Ascending aorta (tissue), 2 donors: ENCODE results near the gene OR51B5. TPM values are rescaled to one million over a fixed set of nuclear protein-coding genes. Genes with fewer than 3 reads are reported as not detected.
"Not testable (repeated sequence)": the region's sequence is repeated elsewhere in the genome, so short reads cannot be mapped to it uniquely, and the experiment has no call there.

Experiments used
- DNase-seq, 2 donors: peaks; one replicate each; pipeline ENCODE4 v3.0.0-alpha.2; 2019; ENCODE audit warnings: low spot score in 2 of 2
- H3K27ac ChIP-seq, 2 donors: fragments of 200-600 bp; sonication (generic); one replicate each; pipeline ENCODE4 v1.5.1; 2016 to 2017; ENCODE audit warnings: mild to moderate bottlenecking in 1 of 2
- H3K27me3 ChIP-seq: fragments of 200-600 bp; sonication (generic); one replicate; pipeline ENCODE4 v1.5.1; 2017
- H3K36me3 ChIP-seq, 2 donors: fragments of 200-600 bp; sonication (generic); one replicate each; pipeline ENCODE4 v1.5.1; 2016
- H3K4me1 ChIP-seq, 2 donors: fragments of 200-600 bp; sonication (generic); one replicate each; pipeline ENCODE4 v1.5.1; 2016 to 2017; ENCODE audit warnings: mild to moderate bottlenecking in 1 of 2
- H3K4me3 ChIP-seq, 2 donors: fragments of 200-600 bp; sonication (generic); one replicate each; pipeline ENCODE4 v1.5.1; 2016 to 2017; ENCODE audit warnings: mild to moderate bottlenecking in 1 of 2
- H3K9me3 ChIP-seq, 2 donors: fragments of 200-600 bp; sonication (generic); one replicate each; pipeline ENCODE4 v1.5.1; 2016
- CTCF ChIP-seq, 3 experiments: fragments of 200-600 bp in 2 of 3; fragments of 450-650 bp in 1 of 3; sonication (generic) in 2 of 3; IDR thresholded peaks; one replicate each; pipeline ENCODE4 v1.5.1; 2016 to 2019; ENCODE audit warnings: antibody characterized with exemption in 3 of 3, mild to moderate bottlenecking in 1 of 3, moderate library complexity in 1 of 3
- intact Hi-C: fragments of 100-400 bp; cut with DNase I; formaldehyde crosslinking; loops from one replicate; pipeline ENCODE4 v1.15.1; 2023
- total RNA-seq: library from RNA; depleted of rRNA; stranded (reverse); fragments of >200 nt; gene quantifications from one replicate; pipeline ENCODE4 v1.1.0, GENCODE V29; 2016

The OR51B5 gene
- total RNA-seq, 1 donor from 2014 or later = not detected

- Histone ChIP-seq H3K4me3 (no peak within 1 kb of the TSS), H3K4me1 (no peaks in the 10 kb centered on the region), H3K27me3 (no peaks in the 10 kb centered on the region), H3K9me3 (no peaks in the 10 kb centered on the region), H3K36me3 (no peaks in the 10 kb centered on the region), H3K27ac (no peak within 1 kb of the TSS)
- no peak for DNase-seq
- intact Hi-C loops = no loop called here
- TF ChIP-seq CTCF (IDR thresholded peaks at IDR 0.05) = no peak
Observed at GRCh38 chr11:5301846-5302245, 41.5 kb downstream of the OR51B5 start, which contains the start of gene OR51B4. OR51B4 (minus strand) TSS chr11:5301946; CDS start chr11:5301946, 0 bp downstream.

- H3K27me3 ChIP-seq = no peaks in the 10 kb centered on the region
- TF ChIP-seq CTCF (IDR thresholded peaks at IDR 0.05) = no peak
- no peaks in the 10 kb centered on the region for H3K36me3 ChIP-seq
- no peak overlapping the region for H3K4me3 ChIP-seq
- DNase-seq = no peak
- no peak overlapping the region for H3K27ac ChIP-seq
- H3K9me3 ChIP-seq = no peaks in the 10 kb centered on the region
- intact Hi-C loops = no loop called here
- H3K4me1 ChIP-seq = no peaks in the 10 kb centered on the region
Observed at GRCh38 chr11:5300251-5300650, 43.1 kb downstream of the OR51B5 start.

GRCh38 chr11:5298451-5298850 lies 44.9 kb downstream of the OR51B5 start:
- no peak overlapping the region for H3K4me3 ChIP-seq
- TF ChIP-seq CTCF (IDR thresholded peaks at IDR 0.05) = no peak
- no peaks in the 10 kb centered on the region for H3K36me3 ChIP-seq
- no peaks in the 10 kb centered on the region for H3K4me1 ChIP-seq
- intact Hi-C loops = no loop called here
- no peak overlapping the region for H3K27ac ChIP-seq
- H3K27me3 ChIP-seq = no peaks in the 10 kb centered on the region
- no peaks in the 10 kb centered on the region for H3K9me3 ChIP-seq
- DNase-seq = no peak

GRCh38 chr11:5297721-5298323 lies 45.5 kb downstream of the OR51B5 start:
- H3K27me3 ChIP-seq = no peaks in the 10 kb centered on the region
- no peaks in the 10 kb centered on the region for H3K36me3 ChIP-seq
- H3K4me1 ChIP-seq = no peaks in the 10 kb centered on the region
- no peak overlapping the region for H3K4me3 ChIP-seq
- intact Hi-C loops = no loop called here
- no peaks in the 10 kb centered on the region for H3K9me3 ChIP-seq
- no peak for TF ChIP-seq CTCF (IDR thresholded peaks at IDR 0.05)
- no peak overlapping the region for H3K27ac ChIP-seq
- DNase-seq = no peak

- H3K4me1 ChIP-seq, H3K27ac ChIP-seq, H3K9me3 ChIP-seq, intact Hi-C loops, H3K4me3 ChIP-seq, H3K27me3 ChIP-seq, H3K36me3 ChIP-seq, DNase-seq: not testable (repeated sequence)
Observed at GRCh38 chr11:5294342-5294995, 48.9 kb downstream of the OR51B5 start.

GRCh38 chr11:5293028-5293427 lies 50.3 kb downstream of the OR51B5 start:
- H3K27ac ChIP-seq = no peak overlapping the region
- H3K9me3 ChIP-seq = no peaks in the 10 kb centered on the region
- TF ChIP-seq CTCF (IDR thresholded peaks at IDR 0.05) = no peak
- H3K4me1 ChIP-seq = no peaks in the 10 kb centered on the region
- intact Hi-C loops = no loop called here
- H3K27me3 ChIP-seq = no peaks in the 10 kb centered on the region
- H3K4me3 ChIP-seq = no peak overlapping the region
- H3K36me3 ChIP-seq = no peaks in the 10 kb centered on the region
- DNase-seq = no peak

Other genes starting within 250 kb of the OR51B5 start
- gene OR52A5, start 205.2 kb downstream of the OR51B5 start, total RNA-seq = not detected
- gene OR52A1, start 188.8 kb downstream of the OR51B5 start, total RNA-seq = not detected
- gene OR51V1, start 142.8 kb downstream of the OR51B5 start, total RNA-seq = not detected
- 1,146 TPM for gene HBB, start 116.5 kb downstream of the OR51B5 start, total RNA-seq
- gene HBD, start 109.0 kb downstream of the OR51B5 start, total RNA-seq = not detected
- not detected for gene HBG1, start 93.7 kb downstream of the OR51B5 start, total RNA-seq
- gene HBG2, start 88.7 kb downstream of the OR51B5 start, total RNA-seq = not detected
- gene HBE1, start 73.6 kb downstream of the OR51B5 start, total RNA-seq = not detected
- gene OR51B4, start 41.6 kb downstream of the OR51B5 start, total RNA-seq = not detected
- not detected for gene OR51B2, start 19.2 kb downstream of the OR51B5 start, total RNA-seq
- gene OR51B6, start 8.0 kb upstream of the OR51B5 start, total RNA-seq = not detected
- gene OR51M1, start 40.3 kb upstream of the OR51B5 start, total RNA-seq = not detected
- gene OR51Q1, start 78.6 kb upstream of the OR51B5 start, total RNA-seq = not detected
- gene OR51I1, start 98.0 kb upstream of the OR51B5 start, total RNA-seq = not detected
- gene OR51I2, start 105.8 kb upstream of the OR51B5 start, total RNA-seq = not detected
- gene OR52D1, start 145.2 kb upstream of the OR51B5 start, total RNA-seq = not detected
- gene UBQLN3, start 166.4 kb upstream of the OR51B5 start, total RNA-seq = not detected
- not detected for gene UBQLNL, start 173.2 kb upstream of the OR51B5 start, total RNA-seq
- gene OR52H1, start 205.0 kb upstream of the OR51B5 start, total RNA-seq = not detected
- gene OR52B6, start 237.4 kb upstream of the OR51B5 start, total RNA-seq = not detected